Fibroblast of pulmonary artery (primary cell): ENCODE measurements around the gene KLK2.

Experiments
- DNase-seq: peaks from one replicate; pipeline ENCODE4 v3.0.0-alpha.2; 2010; ENCODE audit warnings: low read depth
- H3K4me3 ChIP-seq: replicated peaks from 2 replicates; pipeline ENCODE4 v1.5.1; 2011; ENCODE audit warnings: low read depth, mild to moderate bottlenecking, control low read depth, low read length, moderate library complexity
- TF ChIP-seq, protein P1 (sequence below): IDR thresholded peaks from 2 replicates; pipeline ENCODE4 v1.5.1; 2011; ENCODE audit warnings: mild to moderate bottlenecking, control low read depth, low read length, inconsistent platforms; ENCODE audit errors: missing control alignments

KLK2 gene

DNA sequence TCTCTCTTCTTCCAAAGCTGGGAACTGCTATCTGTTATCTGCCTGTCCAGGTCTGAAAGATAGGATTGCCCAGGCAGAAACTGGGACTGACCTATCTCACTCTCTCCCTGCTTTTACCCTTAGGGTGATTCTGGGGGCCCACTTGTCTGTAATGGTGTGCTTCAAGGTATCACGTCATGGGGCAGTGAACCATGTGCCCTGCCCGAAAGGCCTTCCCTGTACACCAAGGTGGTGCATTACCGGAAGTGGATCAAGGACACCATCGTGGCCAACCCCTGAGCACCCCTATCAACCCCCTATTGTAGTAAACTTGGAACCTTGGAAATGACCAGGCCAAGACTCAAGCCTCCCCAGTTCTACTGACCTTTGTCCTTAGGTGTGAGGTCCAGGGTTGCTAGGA lies 13.4 kb upstream of the KLK2 start:
- no peak overlapping the region for H3K4me3 ChIP-seq
- TF ChIP-seq, protein P1, sequence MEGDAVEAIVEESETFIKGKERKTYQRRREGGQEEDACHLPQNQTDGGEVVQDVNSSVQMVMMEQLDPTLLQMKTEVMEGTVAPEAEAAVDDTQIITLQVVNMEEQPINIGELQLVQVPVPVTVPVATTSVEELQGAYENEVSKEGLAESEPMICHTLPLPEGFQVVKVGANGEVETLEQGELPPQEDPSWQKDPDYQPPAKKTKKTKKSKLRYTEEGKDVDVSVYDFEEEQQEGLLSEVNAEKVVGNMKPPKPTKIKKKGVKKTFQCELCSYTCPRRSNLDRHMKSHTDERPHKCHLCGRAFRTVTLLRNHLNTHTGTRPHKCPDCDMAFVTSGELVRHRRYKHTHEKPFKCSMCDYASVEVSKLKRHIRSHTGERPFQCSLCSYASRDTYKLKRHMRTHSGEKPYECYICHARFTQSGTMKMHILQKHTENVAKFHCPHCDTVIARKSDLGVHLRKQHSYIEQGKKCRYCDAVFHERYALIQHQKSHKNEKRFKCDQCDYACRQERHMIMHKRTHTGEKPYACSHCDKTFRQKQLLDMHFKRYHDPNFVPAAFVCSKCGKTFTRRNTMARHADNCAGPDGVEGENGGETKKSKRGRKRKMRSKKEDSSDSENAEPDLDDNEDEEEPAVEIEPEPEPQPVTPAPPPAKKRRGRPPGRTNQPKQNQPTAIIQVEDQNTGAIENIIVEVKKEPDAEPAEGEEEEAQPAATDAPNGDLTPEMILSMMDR = no peak
- no peak for DNase-seq

DNA sequence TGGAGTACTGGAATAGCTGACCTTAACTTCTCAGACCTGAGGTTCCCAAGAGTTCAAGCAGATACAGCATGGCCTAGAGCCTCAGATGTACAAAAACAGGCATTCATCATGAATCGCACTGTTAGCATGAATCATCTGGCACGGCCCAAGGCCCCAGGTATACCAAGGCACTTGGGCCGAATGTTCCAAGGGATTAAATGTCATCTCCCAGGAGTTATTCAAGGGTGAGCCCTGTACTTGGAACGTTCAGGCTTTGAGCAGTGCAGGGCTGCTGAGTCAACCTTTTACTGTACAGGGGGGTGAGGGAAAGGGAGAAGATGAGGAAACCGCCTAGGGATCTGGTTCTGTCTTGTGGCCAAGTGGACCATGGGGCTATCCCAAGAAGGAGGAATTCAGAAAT lies 12.2 kb upstream of the KLK2 start:
- no peak overlapping the region for H3K4me3 ChIP-seq
- no peak for DNase-seq
- TF ChIP-seq, protein P1 = no peak

DNA sequence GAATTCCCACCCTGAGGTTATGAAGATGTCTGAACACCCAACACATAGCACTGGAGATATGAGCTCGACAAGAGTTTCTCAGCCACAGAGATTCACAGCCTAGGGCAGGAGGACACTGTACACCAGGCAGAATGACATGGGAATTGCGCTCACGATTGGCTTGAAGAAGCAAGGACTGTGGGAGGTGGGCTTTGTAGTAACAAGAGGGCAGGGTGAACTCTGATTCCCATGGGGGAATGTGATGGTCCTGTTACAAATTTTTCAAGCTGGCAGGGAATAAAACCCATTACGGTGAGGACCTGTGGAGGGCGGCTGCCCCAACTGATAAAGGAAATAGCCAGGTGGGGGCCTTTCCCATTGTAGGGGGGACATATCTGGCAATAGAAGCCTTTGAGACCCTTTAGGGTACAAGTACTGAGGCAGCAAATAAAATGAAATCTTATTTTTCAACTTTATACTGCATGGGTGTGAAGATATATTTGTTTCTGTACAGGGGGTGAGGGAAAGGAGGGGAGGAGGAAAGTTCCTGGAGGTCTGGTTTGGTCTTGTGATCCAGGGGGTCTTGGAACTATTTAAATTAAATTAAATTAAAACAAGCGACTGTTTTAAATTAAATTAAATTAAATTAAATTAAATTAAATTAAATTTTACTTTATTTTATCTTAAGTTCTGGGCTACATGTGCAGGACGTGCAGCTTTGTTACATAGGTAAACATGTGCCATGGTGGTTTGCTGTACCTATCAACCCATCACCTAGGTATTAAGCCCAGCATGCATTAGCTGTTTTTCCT lies 11.5 kb upstream of the KLK2 start:
- no peak overlapping the region for H3K4me3 ChIP-seq
- DNase-seq = no peak
- TF ChIP-seq, protein P1 = no peak

DNA sequence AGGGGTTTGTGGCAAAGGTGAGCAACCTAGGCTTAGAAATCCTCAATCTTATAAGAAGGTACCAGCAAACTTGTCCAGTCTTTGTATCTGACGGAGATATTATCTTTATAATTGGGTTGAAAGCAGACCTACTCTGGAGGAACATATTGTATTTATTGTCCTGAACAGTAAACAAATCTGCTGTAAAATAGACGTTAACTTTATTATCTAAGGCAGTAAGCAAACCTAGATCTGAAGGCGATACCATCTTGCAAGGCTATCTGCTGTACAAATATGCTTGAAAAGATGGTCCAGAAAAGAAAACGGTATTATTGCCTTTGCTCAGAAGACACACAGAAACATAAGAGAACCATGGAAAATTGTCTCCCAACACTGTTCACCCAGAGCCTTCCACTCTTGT lies 3.8 kb upstream of the KLK2 start:
- no peak for DNase-seq
- H3K4me3 ChIP-seq = no peak overlapping the region
- TF ChIP-seq, protein P1 = no peak

DNA sequence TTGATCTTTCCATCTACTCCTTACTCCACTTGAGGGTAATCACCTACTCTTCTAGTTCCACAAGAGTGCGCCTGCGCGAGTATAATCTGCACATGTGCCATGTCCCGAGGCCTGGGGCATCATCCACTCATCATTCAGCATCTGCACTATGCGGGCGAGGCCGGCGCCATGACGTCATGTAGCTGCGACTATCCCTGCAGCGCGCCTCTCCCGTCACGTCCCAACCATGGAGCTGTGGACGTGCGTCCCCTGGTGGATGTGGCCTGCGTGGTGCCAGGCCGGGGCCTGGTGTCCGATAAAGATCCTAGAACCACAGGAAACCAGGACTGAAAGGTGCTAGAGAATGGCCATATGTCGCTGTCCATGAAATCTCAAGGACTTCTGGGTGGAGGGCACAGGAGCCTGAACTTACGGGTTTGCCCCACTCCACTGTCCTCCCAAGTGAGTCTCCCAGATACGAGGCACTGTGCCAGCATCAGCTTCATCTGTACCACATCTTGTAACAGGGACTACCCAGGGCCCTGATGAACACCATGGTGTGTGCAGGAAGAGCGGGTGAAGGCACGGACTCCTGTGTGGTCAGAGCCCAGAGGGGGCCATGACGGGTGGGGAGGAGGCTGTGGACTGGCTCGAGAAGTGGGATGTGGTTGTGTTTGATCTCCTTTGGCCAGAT lies 2.7 kb upstream of the KLK2 start:
- H3K4me3 ChIP-seq = no peak overlapping the region
- DNase-seq = no peak
- TF ChIP-seq, protein P1 = no peak

DNA sequence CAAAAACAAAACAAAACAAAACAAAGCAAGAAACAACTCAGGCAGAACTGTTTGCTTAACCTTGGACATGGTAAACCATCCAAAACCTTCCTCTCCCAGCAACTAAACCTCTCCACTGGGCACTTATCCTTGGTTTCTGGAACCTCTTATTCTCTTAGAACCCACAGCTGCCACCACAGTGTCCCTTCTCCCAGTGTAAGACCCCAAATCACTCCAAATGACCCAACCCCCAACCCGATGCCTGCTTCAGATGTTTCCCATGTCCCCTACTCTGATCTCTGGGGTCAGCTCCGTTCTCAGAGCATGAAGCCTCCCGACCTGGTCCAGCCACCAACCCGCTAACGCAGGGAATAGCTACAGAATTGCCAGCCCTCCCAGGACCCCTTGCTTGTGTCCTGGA lies 972 bp downstream of the KLK2 start:
- DNase-seq = no peak
- H3K4me3 ChIP-seq = no peak overlapping the region
- TF ChIP-seq, protein P1 = no peak
